ENCODE measurements around the gene GNG7. TPM values are rescaled to one million over a fixed set of nuclear protein-coding genes. Genes with fewer than 3 reads are reported as not detected.
A peak's percentile ranks its signal among the peaks of the same experiment; 100 is the strongest.
"Not testable (repeated sequence)": the region's sequence is repeated elsewhere in the genome, so short reads cannot be mapped to it uniquely, and the experiment has no call there.

The GNG7 gene
- total and polyA plus RNA-seq, 2 experiments from 2014 or later: 0.11 to 0.13 TPM

GRCh38 chr19:2656533-2656932, 46.0 kb downstream of the GNG7 start:
- no peak overlapping the region for H2AFZ ChIP-seq
- in situ Hi-C loops (cut with MboI): loop anchor here (25.0 kb wide), 1 partner anchor 206 kb away; the partner anchor contains the start of gene ZNF556
- no peaks in the 10 kb centered on the region for H3K9me3 ChIP-seq (ENCODE audit: low read depth)
- WGBS, 2 experiments (ENCODE audit: low coverage in 1 of 2, low lambda C conversion rate in 2 of 2, missing lambda C conversion rate in 2 of 2): 63 to 70% methylated on average over 8 to 9 of the region's 9 CpGs
- DNase-seq: no peak
- no peak overlapping the region for H3K27ac ChIP-seq
- no peaks in the 10 kb centered on the region for H4K20me1 ChIP-seq (ENCODE audit: insufficient read depth)
- H3K27me3 ChIP-seq (replicated peaks; ENCODE audit: insufficient read depth): peaks cover 12% of the 10 kb centered on the region
- no peak for TF ChIP-seq EZH2phosphoT487 (IDR thresholded peaks at IDR 0.05; ENCODE audit: insufficient read depth, low read depth)
- TF ChIP-seq EZH2 (IDR thresholded peaks at IDR 0.05; ENCODE audit: insufficient read depth, poor library complexity, severe bottlenecking): no peak
- no peaks in the 10 kb centered on the region; the same call in 1 of the 2 replicates for H3K4me1 ChIP-seq (ENCODE audit: insufficient read depth)
- H3K4me2 ChIP-seq (ENCODE audit: unreplicated experiment): no peak overlapping the region
- H3K9ac ChIP-seq: no peak overlapping the region
- H3K36me3 ChIP-seq (ENCODE audit: low read depth): no peaks in the 10 kb centered on the region
- no peaks in the 10 kb centered on the region for H3K79me2 ChIP-seq (ENCODE audit: insufficient read depth)
- no peak overlapping the region for H3K4me3 ChIP-seq
- no peaks in the 10 kb centered on the region for H3F3A ChIP-seq (ENCODE audit: insufficient read depth)
- no peaks in the 10 kb centered on the region for H3K9me2 ChIP-seq (ENCODE audit: insufficient read depth)

- Histone ChIP-seq H3K9me3 (ENCODE audit: low read depth) (no peaks in the 10 kb centered on the region), H3K27ac (no peak overlapping the region), H3K9ac (no peak overlapping the region), H3K36me3 (ENCODE audit: low read depth) (no peaks in the 10 kb centered on the region), H3F3A (ENCODE audit: insufficient read depth) (no peaks in the 10 kb centered on the region), H2AFZ (no peak overlapping the region), H3K79me2 (ENCODE audit: insufficient read depth) (no peaks in the 10 kb centered on the region), H4K20me1 (ENCODE audit: insufficient read depth) (no peaks in the 10 kb centered on the region), H3K9me2 (ENCODE audit: insufficient read depth) (no peaks in the 10 kb centered on the region), H3K4me3 (no peak overlapping the region), H3K27me3 (replicated peaks; ENCODE audit: insufficient read depth) (peaks cover 12% of the 10 kb centered on the region), H3K4me1 (ENCODE audit: insufficient read depth) (no peaks in the 10 kb centered on the region; the same call in 1 of the 2 replicates), H3K4me2 (ENCODE audit: unreplicated experiment) (no peak overlapping the region)
- no peak for TF ChIP-seq EZH2phosphoT487 (IDR thresholded peaks at IDR 0.05; ENCODE audit: insufficient read depth, low read depth)
- TF ChIP-seq EZH2 (IDR thresholded peaks at IDR 0.05; ENCODE audit: insufficient read depth, poor library complexity, severe bottlenecking): no peak
- peak; percentile 38 for DNase-seq
- 3% methylated on average over 21 to 29 of the region's 29 CpGs for WGBS, 2 experiments (ENCODE audit: low coverage in 1 of 2, low lambda C conversion rate in 2 of 2, missing lambda C conversion rate in 2 of 2)
- in situ Hi-C loops (cut with MboI): loop anchor here (25.0 kb wide), 1 partner anchor 208 kb away; the partner anchor contains the start of gene ZNF556
Observed at GRCh38 chr19:2653710-2654707, 48.5 kb downstream of the GNG7 start.

GRCh38 chr19:2653218-2653617, 49.3 kb downstream of the GNG7 start:
- no peak overlapping the region for H3K4me2 ChIP-seq (ENCODE audit: unreplicated experiment)
- H3K9ac ChIP-seq: no peak overlapping the region
- H3K9me2 ChIP-seq (ENCODE audit: insufficient read depth): no peaks in the 10 kb centered on the region
- no peak overlapping the region for H3K4me3 ChIP-seq
- no peaks in the 10 kb centered on the region; the same call in 1 of the 2 replicates for H3K4me1 ChIP-seq (ENCODE audit: insufficient read depth)
- no peaks in the 10 kb centered on the region for H3K79me2 ChIP-seq (ENCODE audit: insufficient read depth)
- DNase-seq: no peak
- TF ChIP-seq EZH2 (IDR thresholded peaks at IDR 0.05; ENCODE audit: insufficient read depth, poor library complexity, severe bottlenecking) (no peak), EZH2phosphoT487 (IDR thresholded peaks at IDR 0.05; ENCODE audit: insufficient read depth, low read depth) (no peak)
- H3K9me3 ChIP-seq (ENCODE audit: low read depth): no peaks in the 10 kb centered on the region
- 36 to 38% methylated on average over 9 of the region's 9 CpGs for WGBS, 2 experiments (ENCODE audit: low coverage in 1 of 2, low lambda C conversion rate in 2 of 2, missing lambda C conversion rate in 2 of 2)
- H3K27ac ChIP-seq: no peak overlapping the region
- H3K27me3 ChIP-seq (replicated peaks; ENCODE audit: insufficient read depth): peaks cover 7% of the 10 kb centered on the region
- H4K20me1 ChIP-seq (ENCODE audit: insufficient read depth): no peaks in the 10 kb centered on the region
- no peaks in the 10 kb centered on the region for H3F3A ChIP-seq (ENCODE audit: insufficient read depth)
- H2AFZ ChIP-seq: no peak overlapping the region
- no peaks in the 10 kb centered on the region for H3K36me3 ChIP-seq (ENCODE audit: low read depth)
- in situ Hi-C loops (cut with MboI): loop anchor here (25.0 kb wide), 1 partner anchor 209 kb away; the partner anchor contains the start of gene ZNF556

- TF ChIP-seq EZH2phosphoT487 (IDR thresholded peaks at IDR 0.05; ENCODE audit: insufficient read depth, low read depth) (no peak), EZH2 (IDR thresholded peaks at IDR 0.05; ENCODE audit: insufficient read depth, poor library complexity, severe bottlenecking) (no peak)
- in situ Hi-C loops (cut with MboI): loop anchor here (25.0 kb wide), 1 partner anchor 210 kb away; the partner anchor contains the start of gene ZNF556
- Histone ChIP-seq H3F3A (ENCODE audit: insufficient read depth) (no peaks in the 10 kb centered on the region), H3K27me3 (replicated peaks; ENCODE audit: insufficient read depth) (peaks cover 7% of the 10 kb centered on the region), H3K36me3 (ENCODE audit: low read depth) (no peaks in the 10 kb centered on the region), H2AFZ (no peak overlapping the region), H3K27ac (no peak overlapping the region), H3K79me2 (ENCODE audit: insufficient read depth) (no peaks in the 10 kb centered on the region), H4K20me1 (ENCODE audit: insufficient read depth) (no peaks in the 10 kb centered on the region), H3K9me2 (ENCODE audit: insufficient read depth) (no peaks in the 10 kb centered on the region), H3K4me2 (ENCODE audit: unreplicated experiment) (no peak overlapping the region), H3K4me3 (no peak overlapping the region), H3K9ac (no peak overlapping the region), H3K9me3 (ENCODE audit: low read depth) (no peaks in the 10 kb centered on the region), H3K4me1 (ENCODE audit: insufficient read depth) (no peaks in the 10 kb centered on the region; the same call in 1 of the 2 replicates)
- WGBS, 2 experiments (ENCODE audit: low coverage in 1 of 2, low lambda C conversion rate in 2 of 2, missing lambda C conversion rate in 2 of 2): 67 to 69% methylated on average over 8 of the region's 8 CpGs
- DNase-seq: no peak
Observed at GRCh38 chr19:2652504-2653099, 49.9 kb downstream of the GNG7 start.

- not testable (repeated sequence) for H2AFZ ChIP-seq; H3K4me3 ChIP-seq; H3K36me3 ChIP-seq (ENCODE audit: low read depth); H4K20me1 ChIP-seq (ENCODE audit: insufficient read depth); H3K9ac ChIP-seq; H3K4me1 ChIP-seq (ENCODE audit: insufficient read depth); DNase-seq; H3K27me3 ChIP-seq (replicated peaks; ENCODE audit: insufficient read depth); H3K27ac ChIP-seq; H3F3A ChIP-seq (ENCODE audit: insufficient read depth); H3K9me3 ChIP-seq (ENCODE audit: low read depth); H3K9me2 ChIP-seq (ENCODE audit: insufficient read depth); H3K4me2 ChIP-seq (ENCODE audit: unreplicated experiment); H3K79me2 ChIP-seq (ENCODE audit: insufficient read depth)
- in situ Hi-C loops (cut with MboI): loop anchor here (25.0 kb wide), 1 partner anchor 211 kb away; the partner anchor contains the start of gene ZNF556
- WGBS, 2 experiments (ENCODE audit: low coverage in 1 of 2, low lambda C conversion rate in 2 of 2, missing lambda C conversion rate in 2 of 2): 56 to 71% methylated on average over 6 to 7 of the region's 7 CpGs
Observed at GRCh38 chr19:2651002-2651733, 51.3 kb downstream of the GNG7 start.
